GM21619 (cell line): Measurements from ENCODE around the gene ITPKA.
"Not testable (repeated sequence)": the region's sequence is repeated elsewhere in the genome, so short reads cannot be mapped to it uniquely, and the experiment has no call there.

ENCODE experiments used
- ATAC-seq: cut with Tn5 transposase; IDR thresholded peaks from one replicate; pipeline ENCODE4 v1.9.1; 2021; ENCODE audit not compliant: unreplicated experiment

ITPKA gene

DNA sequence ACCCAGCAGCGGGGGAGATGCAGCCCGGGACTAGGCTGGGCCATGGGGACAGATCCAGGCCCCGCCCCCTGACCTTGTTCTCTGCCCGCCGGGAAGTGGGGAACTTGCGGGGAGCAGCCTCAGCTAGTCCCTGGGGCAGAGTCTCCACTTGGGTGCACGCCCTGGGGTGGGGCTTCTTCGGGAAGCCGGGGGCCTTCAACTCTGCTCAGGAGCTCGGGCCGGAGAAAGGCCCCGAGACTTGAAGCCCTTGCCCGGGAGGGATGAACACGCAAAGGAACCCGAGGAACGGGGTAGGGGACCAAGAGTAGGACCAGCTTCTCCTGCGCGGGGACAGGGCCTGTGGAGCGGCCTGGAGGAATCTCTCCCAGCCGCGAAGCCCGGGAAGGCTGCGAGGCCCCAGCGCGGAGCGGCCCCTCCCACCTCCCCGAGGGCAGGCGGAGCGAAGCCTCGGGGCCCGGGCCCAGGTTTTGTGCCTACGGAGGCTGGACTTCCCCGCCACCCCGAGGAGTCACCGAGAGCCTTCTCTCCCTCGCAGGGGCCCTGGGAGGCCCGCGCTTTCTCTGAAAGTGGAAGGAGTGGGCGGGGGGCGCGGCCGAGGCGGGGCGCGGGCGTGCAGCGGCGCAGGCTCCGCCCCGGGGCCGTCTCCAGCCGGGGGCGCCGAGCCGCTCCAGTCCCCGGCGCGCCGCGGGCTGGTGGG lies at the start of gene ITPKA:
Gene ITPKA (plus strand): TSS at position 670 of the 697 bp plus-strand sequence. CDS start 54 bp downstream, outside the sequence.
- ATAC-seq = peak; percentile 62

DNA sequence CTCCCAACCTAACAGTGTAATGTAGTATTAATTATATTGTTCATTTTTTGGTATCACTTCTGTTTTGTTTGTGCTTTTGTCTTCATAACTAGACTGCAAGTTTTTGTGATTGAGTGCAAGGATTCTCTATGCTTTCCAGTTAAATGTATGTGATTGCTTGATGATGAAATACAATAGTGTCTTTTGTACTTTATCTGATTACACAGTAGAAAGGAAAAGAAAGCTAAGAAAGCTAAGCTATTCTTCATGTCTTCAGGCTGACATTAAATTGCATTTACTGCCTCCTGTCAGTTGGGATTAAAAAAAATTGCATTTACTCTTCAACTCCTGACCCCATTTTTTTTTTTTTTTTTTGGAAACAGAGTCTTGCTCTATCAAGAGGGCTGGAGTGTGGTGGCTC lies 48.3 kb upstream of the ITPKA start:
- no peak for ATAC-seq

DNA sequence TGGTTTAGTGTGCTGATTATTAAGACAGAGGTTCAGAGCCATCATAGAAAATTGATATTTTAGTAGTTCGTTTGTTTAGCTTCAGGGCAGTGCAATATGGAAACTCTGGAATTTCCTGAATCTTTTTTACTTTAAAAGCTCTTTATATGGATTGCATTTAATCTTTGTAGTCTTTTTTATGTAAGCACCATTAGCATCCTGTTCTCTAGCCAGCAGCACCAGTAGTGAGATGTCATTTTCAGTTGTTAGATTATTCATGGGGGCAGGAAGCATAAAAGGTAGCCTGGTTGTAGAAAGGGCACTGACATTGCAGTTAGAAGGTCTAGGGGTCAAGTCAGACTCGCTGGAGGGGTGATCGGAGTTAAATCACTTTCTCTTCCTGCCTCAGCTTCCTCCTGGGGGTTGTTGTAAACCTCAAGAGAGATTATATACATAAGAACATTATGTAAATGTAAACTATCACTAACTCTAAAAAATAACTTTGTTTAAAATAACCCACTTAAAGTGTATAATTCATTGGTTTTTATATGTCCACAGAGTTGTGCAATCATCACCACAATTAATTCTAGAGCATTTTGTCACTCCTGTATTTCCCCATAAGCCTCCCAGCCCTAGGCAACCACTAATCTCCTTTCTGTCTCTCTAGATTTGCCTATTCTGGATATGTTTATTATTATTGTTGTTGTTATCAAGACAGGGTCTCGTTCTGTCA lies 31.4 kb upstream of the ITPKA start:
- ATAC-seq = no peak

DNA sequence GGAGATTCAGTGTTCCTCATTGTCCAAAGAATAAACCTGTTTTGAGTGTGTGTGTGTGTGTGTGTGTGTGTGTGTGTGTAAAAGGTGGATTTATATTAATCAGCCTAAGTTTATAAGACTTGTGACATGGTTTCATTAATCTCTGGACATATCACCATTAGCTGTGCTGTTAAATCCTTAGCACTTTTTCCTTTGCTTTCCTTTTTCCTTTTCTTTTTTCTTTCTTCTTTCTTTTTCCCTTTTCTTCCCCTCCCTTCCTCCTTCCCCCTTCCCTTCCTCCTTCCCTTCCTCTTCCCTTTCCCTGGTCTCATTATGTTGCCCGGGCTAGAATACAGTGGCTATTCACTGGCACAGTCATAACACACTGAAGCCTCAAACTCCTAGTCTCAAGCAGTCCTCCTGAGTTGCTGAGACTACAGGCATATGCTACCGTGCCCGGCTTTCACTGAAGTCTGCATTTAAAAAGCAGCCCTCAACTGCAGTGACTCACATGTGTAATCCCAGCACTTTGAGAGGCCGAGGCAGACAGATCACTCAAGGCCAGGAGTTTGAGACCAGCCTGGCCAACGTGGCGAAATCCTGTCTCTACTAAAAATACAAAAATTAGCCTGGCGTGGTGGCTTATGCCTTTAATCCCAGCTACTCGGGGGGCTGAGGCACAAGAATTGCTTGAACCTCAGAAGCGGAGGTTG lies 28.6 kb upstream of the ITPKA start:
- no peak for ATAC-seq

DNA sequence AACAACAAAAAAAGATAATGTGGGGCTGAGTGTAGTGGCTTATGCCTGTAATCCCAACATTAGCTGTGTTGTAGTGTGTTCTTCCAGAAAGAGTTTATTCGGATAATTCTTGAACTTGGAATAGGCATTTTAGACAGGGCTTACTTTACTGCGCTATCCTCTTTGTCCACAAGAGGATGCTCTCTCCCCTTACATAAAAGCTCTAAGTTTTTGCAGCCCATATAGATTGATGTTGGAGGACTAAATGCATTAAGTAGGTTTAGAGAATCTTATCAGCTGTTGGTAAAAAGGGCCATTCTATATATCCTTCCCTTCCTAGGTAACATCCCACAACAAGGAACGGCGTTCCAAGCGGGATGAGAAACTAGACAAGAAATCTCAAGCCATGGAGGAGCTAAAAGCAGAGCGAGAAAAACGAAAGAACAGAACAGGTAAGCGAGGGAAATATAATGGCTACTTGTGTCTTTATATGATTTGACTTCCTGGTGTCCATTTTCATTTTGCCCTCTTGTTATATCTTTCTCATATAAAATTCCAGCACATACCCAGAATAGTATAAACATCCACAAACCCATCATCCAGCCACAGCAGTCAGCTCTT lies 27.8 kb upstream of the ITPKA start:
- ATAC-seq = no peak

DNA sequence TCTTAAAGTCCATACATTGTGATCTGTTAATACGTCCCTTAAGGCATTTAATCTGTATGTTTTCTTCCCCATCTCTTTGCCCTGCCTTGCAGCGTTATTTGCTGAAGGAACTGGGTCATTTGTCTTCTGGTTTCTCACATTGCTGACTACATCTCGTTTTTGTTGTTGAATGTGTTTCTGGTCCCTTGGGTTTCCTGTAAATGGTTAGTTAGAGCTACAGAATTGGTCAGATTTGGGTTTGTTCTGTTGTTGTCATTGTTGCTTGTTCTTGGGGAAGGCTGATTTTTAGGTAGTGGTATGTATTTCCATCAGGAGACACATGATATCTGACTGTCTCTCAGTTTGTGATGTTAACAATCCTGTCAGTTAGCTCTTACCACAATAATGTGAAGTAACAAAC lies 27.0 kb upstream of the ITPKA start:
- no peak for ATAC-seq

DNA sequence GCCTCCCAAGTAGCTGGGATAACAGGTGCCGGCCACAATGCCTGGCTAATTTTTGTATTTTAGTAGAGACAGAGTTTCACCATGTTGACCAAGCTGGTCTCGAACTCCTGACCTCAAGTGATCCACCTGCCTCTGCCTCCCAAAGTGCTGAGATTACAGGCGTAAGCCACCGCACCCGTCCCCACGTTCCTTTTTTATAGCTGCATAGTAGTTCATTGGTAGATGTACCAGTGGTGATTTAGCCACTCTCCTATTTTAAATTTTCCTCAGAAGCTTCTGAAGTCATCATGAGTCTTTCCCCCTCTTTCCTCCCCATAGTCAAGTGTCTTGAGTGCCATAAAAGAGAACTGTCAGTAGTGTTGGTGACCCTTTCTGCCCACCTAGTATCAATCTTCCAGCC lies 24.0 kb upstream of the ITPKA start:
- ATAC-seq = not testable (repeated sequence)

DNA sequence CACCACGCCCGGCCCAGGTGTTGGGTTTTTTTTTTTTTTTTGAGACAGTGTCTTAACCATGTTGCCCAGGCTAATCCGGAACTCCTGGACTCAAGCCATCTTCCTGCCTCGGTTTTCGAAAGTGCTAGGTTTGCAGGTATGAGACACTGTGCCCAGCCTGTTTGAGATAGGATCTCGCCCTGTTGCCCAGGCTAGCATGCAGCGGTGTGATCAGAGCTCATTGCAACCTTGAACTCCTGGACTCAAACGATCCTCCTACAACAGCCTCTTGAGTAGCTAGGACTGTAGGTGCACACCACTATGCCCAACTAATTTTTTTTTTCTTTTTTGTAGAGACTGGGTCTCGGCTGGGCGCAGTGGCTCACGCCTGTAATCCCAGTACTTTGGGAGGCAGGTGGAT lies 20.3 kb upstream of the ITPKA start:
- ATAC-seq = no peak

DNA sequence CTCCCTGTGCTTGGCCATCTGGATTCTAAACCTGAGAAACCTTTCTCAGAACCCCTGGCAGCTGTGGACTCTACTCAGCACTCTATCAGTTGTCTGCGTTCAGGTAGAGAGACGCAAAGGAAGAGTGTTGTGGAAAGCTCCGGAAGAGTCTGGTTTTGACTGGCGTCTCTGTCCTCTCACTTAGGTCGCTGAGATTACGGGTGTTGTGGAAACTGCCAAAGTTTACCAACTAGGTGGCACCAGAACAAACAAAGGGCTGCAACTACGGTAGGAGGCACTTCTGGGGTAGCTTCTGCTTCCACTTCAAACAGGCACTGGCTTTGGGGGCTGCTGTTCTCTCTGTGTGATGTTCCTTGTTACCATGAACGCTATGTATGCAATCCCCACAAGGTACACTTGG lies 19.2 kb upstream of the ITPKA start:
- no peak for ATAC-seq

DNA sequence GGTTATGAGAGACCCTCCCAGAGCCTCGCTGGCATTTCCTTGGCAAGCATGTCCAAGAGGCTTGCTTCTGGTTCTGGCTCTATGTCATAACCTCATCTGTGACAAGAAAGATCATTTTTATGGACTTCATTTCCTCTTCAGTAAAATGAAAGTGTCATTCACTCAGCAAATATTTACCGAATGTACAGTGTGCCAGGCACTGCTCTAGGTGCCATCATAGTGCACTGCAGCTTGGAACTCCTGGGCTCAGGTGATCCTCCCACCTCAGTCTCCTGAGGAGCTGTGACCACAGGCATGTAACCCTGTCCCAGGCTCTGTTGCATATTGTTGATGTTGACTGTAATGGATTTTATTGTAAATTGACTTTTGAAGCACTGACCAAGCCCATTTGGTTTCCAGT lies 18.7 kb upstream of the ITPKA start:
- no peak for ATAC-seq

DNA sequence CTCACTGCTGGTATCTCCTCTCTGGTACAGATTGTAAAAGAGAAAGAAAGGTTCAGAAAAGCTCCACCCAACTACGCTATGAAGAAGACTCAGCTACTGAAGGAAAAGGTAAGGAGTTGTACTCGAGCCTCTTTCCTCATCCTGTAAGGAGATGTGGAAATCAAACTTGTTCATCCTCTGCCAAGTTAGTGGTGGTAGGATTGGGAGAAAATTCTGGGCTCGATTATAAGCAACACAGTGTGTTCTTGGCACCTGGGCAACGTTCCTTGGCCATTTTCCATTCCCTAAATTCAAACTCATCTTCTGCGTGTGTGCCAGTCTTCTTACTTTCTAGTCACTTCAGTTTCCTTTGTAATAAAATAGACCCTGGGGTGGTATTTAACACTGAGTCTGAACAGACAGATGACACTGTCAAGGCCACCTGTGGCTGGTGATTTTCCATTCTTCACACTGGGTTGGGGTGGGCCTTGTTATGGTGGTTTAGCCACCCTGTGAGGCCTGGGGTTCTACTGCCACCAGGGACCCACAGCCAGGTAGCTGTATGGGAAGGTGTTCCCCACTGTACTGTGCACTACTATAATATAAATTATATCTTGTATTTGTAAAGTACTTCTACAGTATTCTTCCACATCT lies 17.1 kb upstream of the ITPKA start:
- no peak for ATAC-seq

DNA sequence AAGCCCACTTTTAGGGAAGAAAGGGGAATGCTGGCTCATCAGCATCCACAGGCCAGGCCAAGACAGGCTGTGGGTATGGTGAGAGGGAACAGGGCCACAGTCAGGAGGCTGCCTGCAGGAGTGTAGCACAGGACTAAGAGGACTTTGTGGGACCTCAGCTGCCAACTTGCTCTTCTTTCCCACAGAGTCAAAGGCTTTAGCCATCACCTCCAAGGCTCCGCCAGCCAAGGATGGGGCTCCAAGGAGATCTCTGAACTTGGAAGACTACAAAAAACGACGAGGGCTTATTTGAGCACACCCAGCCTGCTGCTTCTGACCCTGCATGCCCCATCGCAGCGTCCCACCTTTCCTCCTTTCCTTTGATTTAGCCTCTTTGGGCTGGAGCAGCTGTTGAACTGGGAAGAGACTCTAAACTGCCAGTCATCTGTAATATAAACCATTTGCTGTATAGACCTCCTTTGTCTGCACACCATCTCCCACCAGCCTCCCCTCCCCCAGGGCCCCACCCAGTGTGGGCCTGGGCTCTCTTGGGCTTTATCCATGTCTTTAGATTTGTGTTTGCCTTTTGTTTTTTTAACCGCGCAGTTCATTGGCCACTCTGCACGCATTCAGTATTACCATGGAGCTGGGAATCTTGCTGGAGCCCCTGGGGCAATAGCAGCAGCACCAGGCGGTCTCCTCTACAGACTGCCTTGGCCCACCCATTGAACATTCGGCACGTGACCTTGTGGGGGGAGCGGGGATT lies 13.1 kb upstream of the ITPKA start:
- ATAC-seq = no peak

DNA sequence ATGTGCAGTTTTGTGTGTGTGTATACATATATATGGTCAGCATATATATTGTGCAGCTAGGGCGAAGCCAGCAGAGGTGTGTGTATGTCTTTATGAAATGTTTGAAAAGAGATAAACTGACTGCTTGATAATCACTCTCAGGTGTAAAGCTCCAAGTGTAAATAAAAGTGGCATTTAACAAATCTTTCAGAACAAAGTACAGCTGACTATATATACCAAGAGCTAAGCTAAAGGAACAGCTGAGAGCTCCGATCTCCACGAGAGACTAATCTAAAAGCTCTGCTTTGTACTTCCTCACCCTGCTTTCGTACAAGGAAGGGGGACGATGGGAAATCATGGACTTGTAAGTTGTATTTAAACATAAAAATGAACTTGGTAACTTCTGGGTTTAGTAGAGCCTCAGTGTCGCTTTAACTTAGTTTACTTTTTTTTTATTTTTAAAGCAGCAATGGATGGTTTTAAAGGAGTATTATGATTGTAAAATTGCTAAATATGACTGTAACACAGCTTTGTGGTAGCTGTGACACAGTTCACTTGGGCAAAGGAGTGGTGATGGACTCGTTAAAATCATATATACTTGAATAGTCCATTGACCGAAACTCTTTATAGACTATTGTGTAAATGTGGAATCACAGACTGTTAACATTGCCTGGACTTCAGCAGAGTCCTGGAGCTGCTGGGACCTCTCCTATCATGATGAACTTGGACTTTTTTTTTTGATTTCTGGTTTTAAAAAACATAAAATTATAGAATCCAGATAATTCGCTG lies 11.4 kb upstream of the ITPKA start:
- no peak for ATAC-seq

DNA sequence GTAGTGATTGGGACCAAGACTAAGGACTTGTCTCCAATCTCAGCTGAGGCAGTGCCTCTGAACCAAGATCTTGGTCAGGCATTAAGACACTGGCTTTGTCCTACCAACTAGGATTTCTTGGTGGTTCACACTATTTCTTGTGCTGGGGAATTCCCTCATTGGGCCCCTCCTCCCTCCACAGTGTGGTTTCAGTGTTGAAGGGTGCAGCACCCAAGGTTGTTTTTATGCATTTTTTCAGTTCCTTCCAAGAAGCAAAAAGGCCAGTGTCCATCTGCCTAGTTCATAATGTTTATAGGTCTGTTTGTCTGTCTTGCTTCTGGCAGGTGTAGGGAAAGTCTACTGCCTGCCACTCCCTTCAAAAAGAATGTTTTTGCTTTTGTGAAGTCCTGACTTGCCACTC lies 10.6 kb upstream of the ITPKA start:
- peak; percentile 79 for ATAC-seq

DNA sequence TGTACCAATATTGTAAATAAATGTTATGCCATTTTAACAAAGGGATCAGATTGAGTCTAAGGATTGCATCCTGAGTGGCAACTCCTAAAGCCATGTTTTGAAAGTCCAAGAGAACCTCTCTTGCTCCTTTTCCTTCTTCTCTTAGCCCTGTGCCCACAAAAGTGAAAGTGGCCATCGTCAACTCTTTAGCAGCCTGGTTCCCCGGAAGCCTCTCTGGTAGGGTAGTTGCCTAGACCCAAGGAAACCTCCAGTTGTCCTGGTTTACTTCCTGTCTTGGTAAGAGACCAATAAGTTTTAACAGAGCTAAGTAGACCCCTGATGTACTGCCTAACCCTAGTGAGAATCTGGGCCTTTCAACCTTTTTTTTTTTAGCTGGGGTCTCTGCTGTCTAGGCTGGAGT lies 10.2 kb upstream of the ITPKA start:
- no peak for ATAC-seq

DNA sequence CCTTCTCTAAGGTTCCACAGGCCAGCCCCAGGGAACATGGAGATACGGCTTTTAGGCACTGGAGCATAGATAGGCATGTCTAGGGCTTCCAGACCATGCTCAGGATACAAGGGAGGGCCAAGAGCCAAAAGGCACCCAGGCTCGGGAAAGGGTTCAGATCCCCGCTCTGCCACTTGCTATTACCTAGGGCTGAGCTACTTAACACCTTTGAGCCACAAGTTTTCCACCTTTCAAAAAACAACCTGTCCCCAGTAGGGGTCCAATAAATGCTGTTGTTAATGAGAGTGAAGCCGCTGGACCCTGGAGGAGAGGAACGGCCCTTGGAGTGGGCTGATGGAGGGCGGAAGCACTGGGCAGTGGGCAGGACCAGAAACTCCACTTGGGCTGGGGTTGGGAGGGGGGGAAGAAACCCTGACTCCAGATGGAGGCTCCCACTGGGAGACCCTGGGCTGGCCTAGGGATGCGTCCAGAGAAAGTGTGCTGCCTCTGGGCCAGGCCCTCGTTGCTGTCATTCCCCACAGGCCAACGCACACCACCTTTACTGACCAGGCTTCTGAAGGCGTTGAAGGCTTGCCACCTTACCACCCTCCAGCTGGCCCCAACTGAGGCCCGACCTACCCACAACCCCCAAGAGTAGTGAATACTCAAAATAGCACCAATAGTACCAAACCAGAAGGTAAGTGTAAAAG lies 8.6 kb upstream of the ITPKA start:
- no peak for ATAC-seq

DNA sequence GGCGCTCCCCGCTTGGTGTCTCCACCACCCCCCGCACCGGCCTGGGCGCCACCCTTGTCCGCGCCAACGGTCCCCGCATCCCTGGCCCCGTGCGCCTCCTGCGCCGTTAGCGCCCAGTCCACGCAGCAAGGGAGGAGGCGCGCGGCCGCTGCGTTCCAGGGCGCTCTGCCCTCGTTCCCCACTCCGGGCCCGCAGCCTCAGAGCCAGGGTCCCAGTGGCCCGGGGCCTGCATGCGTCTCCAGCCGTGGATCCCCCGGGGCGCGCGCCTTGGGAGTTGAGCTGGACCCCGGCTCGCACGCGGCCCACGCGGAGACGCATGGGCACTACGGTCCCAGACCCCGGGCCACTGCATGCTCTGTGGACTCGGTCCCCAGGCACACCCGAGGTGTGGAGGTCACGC lies 7.4 kb upstream of the ITPKA start:
- no peak for ATAC-seq

DNA sequence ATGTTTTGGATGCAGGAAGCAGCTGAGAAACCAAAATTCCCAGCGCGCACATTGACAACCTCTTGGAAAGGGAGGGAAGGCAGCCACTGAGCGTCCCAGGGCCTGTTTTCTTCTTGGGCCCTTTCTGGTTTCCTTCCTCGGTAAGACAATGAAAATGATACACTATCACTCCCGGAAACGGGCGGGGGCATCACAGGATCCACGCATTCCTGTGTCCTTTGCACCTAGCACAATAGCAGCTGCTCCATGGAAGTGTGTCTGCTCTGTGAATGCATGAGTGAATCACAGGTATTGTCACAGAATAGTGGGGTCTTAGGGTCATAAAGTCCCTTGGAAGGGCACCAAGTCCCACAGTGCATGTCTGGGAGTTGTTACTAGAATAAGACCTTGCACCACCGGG lies 6.3 kb upstream of the ITPKA start:
- no peak for ATAC-seq

DNA sequence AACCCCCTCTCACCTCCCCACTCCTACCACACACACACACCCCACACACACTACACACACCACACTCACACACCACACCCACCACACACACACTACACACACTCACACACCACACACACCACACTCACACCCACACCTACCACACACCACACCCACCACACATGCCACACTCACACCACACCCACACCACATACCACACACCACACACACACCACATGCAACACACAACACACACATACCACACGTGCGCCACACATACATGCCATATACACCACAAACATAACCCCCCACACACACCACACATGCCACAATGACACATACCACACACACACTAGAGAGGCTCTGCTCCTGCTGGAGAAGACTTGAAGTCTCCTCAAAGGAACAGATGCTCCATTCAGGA lies 5.9 kb upstream of the ITPKA start:
- no peak for ATAC-seq
